ENCODE measurements around the gene SLCO1B3.

The SLCO1B3 gene

DNA sequence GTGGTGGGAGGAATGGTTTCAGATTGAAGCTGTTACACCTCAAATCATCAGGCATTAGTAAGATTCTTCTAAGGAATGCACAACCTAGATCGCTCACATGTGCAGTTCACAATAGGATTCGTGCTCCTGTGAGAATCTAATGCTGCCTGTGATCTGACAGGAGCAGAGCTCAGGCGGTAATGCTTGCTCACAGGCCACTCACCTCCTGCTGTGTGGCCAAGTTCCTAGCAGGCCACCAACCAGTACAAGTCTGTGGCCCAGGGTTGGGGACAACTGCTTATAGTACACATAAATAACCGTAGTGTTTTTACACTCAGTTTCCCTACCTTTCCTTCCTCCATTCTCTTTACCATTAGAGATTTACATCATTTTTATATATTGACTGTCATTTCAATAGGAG is 121.4 kb downstream of the SLCO1B3 start:
- Histone ChIP-seq H3K27me3 (ENCODE audit: insufficient read depth, low read length) (no peaks in the 10 kb centered on the region), H3K79me2 (ENCODE audit: insufficient read depth, low read length) (no peaks in the 10 kb centered on the region), H3K9me3 (ENCODE audit: low read length) (no peaks in the 10 kb centered on the region), H3K4me2 (ENCODE audit: low read length) (no peak overlapping the region), H3K9me2 (ENCODE audit: low read depth, low read length) (no peaks in the 10 kb centered on the region), H3K36me3 (ENCODE audit: insufficient read depth, low read length) (no peaks in the 10 kb centered on the region), H3K4me1 (ENCODE audit: insufficient read depth, low read length, severe bottlenecking) (no peaks in the 10 kb centered on the region), H3K27ac (ENCODE audit: low read depth, low read length, poor library complexity, severe bottlenecking) (no peak overlapping the region), H3F3A (ENCODE audit: insufficient read depth, low read length) (no peaks in the 10 kb centered on the region), H3K4me3 (ENCODE audit: low read depth, low read length, poor library complexity, severe bottlenecking) (no peak overlapping the region), H3K9ac (ENCODE audit: low read length) (no peak overlapping the region), H2AFZ (ENCODE audit: low read length) (no peak overlapping the region), H4K20me1 (ENCODE audit: insufficient read depth, low read length) (no peaks in the 10 kb centered on the region)
- no peak for TF ChIP-seq EZH2 (IDR thresholded peaks at IDR 0.05; ENCODE audit: borderline replicate concordance, low read length)
- no peak for TF ChIP-seq CTCF (IDR thresholded peaks at IDR 0.05; ENCODE audit: low read length)

DNA sequence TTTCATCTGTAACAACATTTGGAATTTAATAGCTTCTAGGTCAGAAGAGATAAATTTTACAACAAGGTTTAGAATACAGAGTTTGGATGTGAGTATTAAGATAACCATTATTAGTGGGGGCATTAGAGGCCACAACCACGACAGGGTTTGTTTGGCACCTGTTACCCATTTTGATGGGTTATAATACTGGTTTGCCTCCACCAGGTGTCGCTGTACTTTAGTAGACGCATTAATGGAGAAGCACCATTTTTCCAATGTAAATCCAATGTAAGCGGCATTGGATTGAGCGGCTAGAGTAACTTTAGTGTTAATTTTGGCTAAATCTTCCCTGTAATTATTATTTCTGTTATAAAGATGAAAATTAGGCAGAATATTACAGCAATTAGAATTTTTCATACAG is 136.2 kb downstream of the SLCO1B3 start:
- Histone ChIP-seq H3K4me2 (ENCODE audit: low read length) (no peak overlapping the region), H3K27ac (ENCODE audit: low read depth, low read length, poor library complexity, severe bottlenecking) (no peak overlapping the region), H3K9me2 (ENCODE audit: low read depth, low read length) (no peaks in the 10 kb centered on the region), H3K9ac (ENCODE audit: low read length) (no peak overlapping the region), H3K4me3 (ENCODE audit: low read depth, low read length, poor library complexity, severe bottlenecking) (no peak overlapping the region), H2AFZ (ENCODE audit: low read length) (no peak overlapping the region), H4K20me1 (ENCODE audit: insufficient read depth, low read length) (no peaks in the 10 kb centered on the region), H3F3A (ENCODE audit: insufficient read depth, low read length) (no peaks in the 10 kb centered on the region), H3K79me2 (ENCODE audit: insufficient read depth, low read length) (no peaks in the 10 kb centered on the region), H3K36me3 (ENCODE audit: insufficient read depth, low read length) (no peaks in the 10 kb centered on the region), H3K27me3 (ENCODE audit: insufficient read depth, low read length) (no peaks in the 10 kb centered on the region), H3K4me1 (ENCODE audit: insufficient read depth, low read length, severe bottlenecking) (no peaks in the 10 kb centered on the region), H3K9me3 (ENCODE audit: low read length) (no peaks in the 10 kb centered on the region)
- peak; percentile 73 for TF ChIP-seq CTCF (IDR thresholded peaks at IDR 0.05; ENCODE audit: low read length)
- no peak for TF ChIP-seq EZH2 (IDR thresholded peaks at IDR 0.05; ENCODE audit: borderline replicate concordance, low read length)

DNA sequence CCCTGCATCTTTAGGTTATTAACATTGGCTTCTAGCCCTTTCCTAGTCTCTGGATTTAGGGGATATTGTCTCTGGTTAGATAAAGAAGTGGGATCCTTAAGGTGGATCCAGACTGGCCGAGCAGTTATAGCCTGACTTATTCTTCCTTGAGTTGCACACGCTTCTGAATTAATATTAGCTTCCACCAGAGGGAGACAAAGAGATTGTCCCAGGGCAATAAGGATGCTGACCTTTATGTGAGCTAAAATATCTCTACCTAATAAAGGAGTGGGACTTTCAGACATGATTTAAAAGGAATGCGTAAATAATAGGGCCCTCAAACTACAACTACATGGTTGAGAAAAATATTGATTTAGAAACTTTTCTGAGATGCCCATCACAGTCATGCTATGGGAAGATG is 139.7 kb downstream of the SLCO1B3 start:
- H3K4me2 ChIP-seq (ENCODE audit: low read length): no peak overlapping the region
- TF ChIP-seq CTCF (IDR thresholded peaks at IDR 0.05; ENCODE audit: low read length) (peak; percentile 65), EZH2 (IDR thresholded peaks at IDR 0.05; ENCODE audit: borderline replicate concordance, low read length) (no peak)
- no peaks in the 10 kb centered on the region for H3K4me1 ChIP-seq (ENCODE audit: insufficient read depth, low read length, severe bottlenecking)
- no peak overlapping the region for H3K4me3 ChIP-seq (ENCODE audit: low read depth, low read length, poor library complexity, severe bottlenecking)
- H3K79me2 ChIP-seq (ENCODE audit: insufficient read depth, low read length): no peaks in the 10 kb centered on the region
- no peaks in the 10 kb centered on the region for H3K9me3 ChIP-seq (ENCODE audit: low read length)
- no peaks in the 10 kb centered on the region for H3K36me3 ChIP-seq (ENCODE audit: insufficient read depth, low read length)
- no peaks in the 10 kb centered on the region for H3K9me2 ChIP-seq (ENCODE audit: low read depth, low read length)
- H3F3A ChIP-seq (ENCODE audit: insufficient read depth, low read length): no peaks in the 10 kb centered on the region
- H2AFZ ChIP-seq (ENCODE audit: low read length): no peak overlapping the region
- H3K27ac ChIP-seq (ENCODE audit: low read depth, low read length, poor library complexity, severe bottlenecking): no peak overlapping the region
- H4K20me1 ChIP-seq (ENCODE audit: insufficient read depth, low read length): no peaks in the 10 kb centered on the region
- H3K9ac ChIP-seq (ENCODE audit: low read length): no peak overlapping the region
- no peaks in the 10 kb centered on the region for H3K27me3 ChIP-seq (ENCODE audit: insufficient read depth, low read length)

All from OCI-LY1 (cell line).